ENCODE measurements around the gene GNG2.

- TF ChIP-seq CTCF (IDR thresholded peaks at IDR 0.05) = no peak
- no peak for TF ChIP-seq EZH2 (IDR thresholded peaks at IDR 0.05)
Observed at GRCh38 chr14:51929166-51929565, 68.8 kb downstream of the GNG2 start.

Measured in neural progenitor cell (in vitro differentiated cells).